Ureter (tissue), 1 donor: ENCODE data around the gene ITGB8. TPM values are rescaled to one million over a fixed set of nuclear protein-coding genes. Genes with fewer than 3 reads are reported as not detected.

Experiments
- DNase-seq: peaks from one replicate; pipeline ENCODE4 v3.0.0-alpha.2; 2020; ENCODE audit warnings: low spot score
- total RNA-seq: library from RNA; stranded (reverse); gene quantifications from one replicate; pipeline ENCODE4 v1.2.4, GENCODE V29; 2023
- donor health status: DM: yes; HTN: yes; CAD: no.

Gene ITGB8
- total RNA-seq, 1 donor from 2014 or later, result 48.5 TPM

- DNase-seq, result no peak
Observed at GRCh38 chr7:20340839-20341238, 10.1 kb downstream of the ITGB8 start.

GRCh38 chr7:20343205-20343604 lies 12.5 kb downstream of the ITGB8 start:
- no peak for DNase-seq

GRCh38 chr7:20343941-20344340 lies 13.2 kb downstream of the ITGB8 start:
- DNase-seq, result no peak

GRCh38 chr7:20344396-20344795 lies 13.7 kb downstream of the ITGB8 start:
- no peak for DNase-seq

GRCh38 chr7:20346577-20346976 lies 15.9 kb downstream of the ITGB8 start:
- no peak for DNase-seq

GRCh38 chr7:20347680-20348079 lies 17.0 kb downstream of the ITGB8 start:
- DNase-seq, result no peak

- DNase-seq, result no peak
Observed at GRCh38 chr7:20348125-20348807, 17.6 kb downstream of the ITGB8 start.

GRCh38 chr7:20350518-20350951 lies 19.8 kb downstream of the ITGB8 start:
- no peak for DNase-seq

GRCh38 chr7:20350996-20351692 lies 20.4 kb downstream of the ITGB8 start:
- no peak for DNase-seq

- DNase-seq, result no peak
Observed at GRCh38 chr7:20351901-20352300, 21.2 kb downstream of the ITGB8 start.

- no peak for DNase-seq
Observed at GRCh38 chr7:20352573-20353306, 22.0 kb downstream of the ITGB8 start.

GRCh38 chr7:20354610-20355528 lies 24.2 kb downstream of the ITGB8 start:
- DNase-seq, result no peak

GRCh38 chr7:20358106-20358505 lies 27.4 kb downstream of the ITGB8 start:
- no peak for DNase-seq

GRCh38 chr7:20358762-20359282 lies 28.1 kb downstream of the ITGB8 start:
- DNase-seq, result no peak

GRCh38 chr7:20359341-20359963 lies 28.8 kb downstream of the ITGB8 start:
- DNase-seq, result no peak

- no peak for DNase-seq
Observed at GRCh38 chr7:20362574-20363253, 32.0 kb downstream of the ITGB8 start.

- no peak for DNase-seq
Observed at GRCh38 chr7:20364571-20365196, 34.0 kb downstream of the ITGB8 start.

- no peak for DNase-seq
Observed at GRCh38 chr7:20365486-20365885, 34.8 kb downstream of the ITGB8 start.

- no peak for DNase-seq
Observed at GRCh38 chr7:20374399-20374798, 43.7 kb downstream of the ITGB8 start.

- no peak for DNase-seq
Observed at GRCh38 chr7:20376796-20377195, 46.1 kb downstream of the ITGB8 start.
